ENCODE results near the gene CUX1. TPM values are rescaled to one million over a fixed set of nuclear protein-coding genes. Genes with fewer than 3 reads are reported as not detected.

The CUX1 gene
- total and polyA plus RNA-seq, 5 donors, result 54.1 to 146 (median 109) TPM

- H3K4me1 ChIP-seq (ENCODE audit: control insufficient read depth, insufficient read depth, low read length), result no peaks in the 10 kb centered on the region
- no peak overlapping the region for H3K4me3 ChIP-seq (ENCODE audit: low read length)
- intact Hi-C loops (cut with DNase I), result loop anchor here in 2 of 4 donors (5.0 to 10.0 kb wide), 2 partner anchors 107 to 110 kb away; partner anchors contain the start of gene PRKRIP1 (in 1 of the 2)
- 39% methylated on average over 19 of the region's 19 CpGs for whole genome bisulfite sequencing
- ATAC-seq, result peak in 1 of 2 donors; percentile 5
- H3K27me3 ChIP-seq (ENCODE audit: control insufficient read depth, insufficient read depth), result no peaks in the 10 kb centered on the region
- no peak overlapping the region for H3K27ac ChIP-seq (ENCODE audit: low read length)
- DNase-seq, result peak; percentile 63 to 86 (median 80)
- no peaks in the 10 kb centered on the region for H3K9me3 ChIP-seq (ENCODE audit: control insufficient read depth, low read length)
Observed at GRCh38 chr7:102284891-102285539, 467.6 kb downstream of the CUX1 start.

GRCh38 chr7:102285540-102286236 lies 468.3 kb downstream of the CUX1 start:
- Histone ChIP-seq H3K27me3 (ENCODE audit: control insufficient read depth, insufficient read depth) (no peaks in the 10 kb centered on the region), H3K27ac (ENCODE audit: low read length) (no peak overlapping the region), H3K9me3 (ENCODE audit: control insufficient read depth, low read length) (no peaks in the 10 kb centered on the region), H3K4me3 (ENCODE audit: low read length) (peak overlapping the region; percentile 70), H3K4me1 (ENCODE audit: control insufficient read depth, insufficient read depth, low read length) (no peaks in the 10 kb centered on the region)
- DNase-seq (no peak), ATAC-seq (no peak)
- intact Hi-C loops (cut with DNase I), result loop anchor here in 2 of 4 donors (5.0 to 10.0 kb wide), 2 partner anchors 107 to 109 kb away; partner anchors contain the start of gene PRKRIP1 (in 1 of the 2)
- 30% methylated on average over 19 of the region's 19 CpGs for WGBS

- H3K9me3 ChIP-seq (ENCODE audit: control insufficient read depth, low read length), result no peaks in the 10 kb centered on the region
- peak within 1 kb of the TSS; percentile 81 for H3K27ac ChIP-seq (ENCODE audit: low read length)
- DNase-seq (peak; percentile 85 to 93 (median 90)), ATAC-seq (peak; percentile 76 to 84)
- H3K4me1 ChIP-seq (ENCODE audit: control insufficient read depth, insufficient read depth, low read length), result no peaks in the 10 kb centered on the region
- no peaks in the 10 kb centered on the region for H3K27me3 ChIP-seq (ENCODE audit: control insufficient read depth, insufficient read depth)
- H3K4me3 ChIP-seq (ENCODE audit: low read length), result peak within 1 kb of the TSS; percentile 70
- intact Hi-C loops (cut with DNase I), result loop anchor here in 2 of 4 donors (5.0 to 10.0 kb wide), 2 partner anchors 106 to 108 kb away; partner anchors contain the start of gene PRKRIP1 (in 1 of the 2)
- under 1% methylated on average over 110 of the region's 116 CpGs for WGBS
Observed at GRCh38 chr7:102286237-102287110, 469.0 kb downstream of the CUX1 start, which contains the start of gene SH2B2. Gene SH2B2, plus strand, starts transcription at chr7:102286868. Its CDS starts 13,683 bp downstream, at chr7:102300551.

GRCh38 chr7:102287111-102287980 lies 469.9 kb downstream of the CUX1 start:
- Histone ChIP-seq H3K4me3 (ENCODE audit: low read length) (peak overlapping the region; percentile 70), H3K27me3 (ENCODE audit: control insufficient read depth, insufficient read depth) (no peaks in the 10 kb centered on the region), H3K9me3 (ENCODE audit: control insufficient read depth, low read length) (no peaks in the 10 kb centered on the region), H3K27ac (ENCODE audit: low read length) (no peak overlapping the region), H3K4me1 (ENCODE audit: control insufficient read depth, insufficient read depth, low read length) (no peaks in the 10 kb centered on the region)
- under 1% methylated on average over 68 of the region's 69 CpGs for WGBS
- intact Hi-C loops (cut with DNase I), result loop anchor here in 2 of 4 donors (5.0 to 10.0 kb wide), 2 partner anchors 105 to 107 kb away; partner anchors contain the start of gene PRKRIP1 (in 1 of the 2)
- peak in 2 of 3 donors; percentile 77 to 81 for DNase-seq
- ATAC-seq, result peak; percentile 39 to 40

- no peaks in the 10 kb centered on the region for H3K4me1 ChIP-seq (ENCODE audit: control insufficient read depth, insufficient read depth, low read length)
- intact Hi-C loops (cut with DNase I), result loop anchor here in 2 of 4 donors (5.0 to 10.0 kb wide), 2 partner anchors 104 to 107 kb away; partner anchors contain the start of gene PRKRIP1 (in 1 of the 2)
- no peaks in the 10 kb centered on the region for H3K27me3 ChIP-seq (ENCODE audit: control insufficient read depth, insufficient read depth)
- ATAC-seq (no peak), DNase-seq (no peak)
- no peak overlapping the region for H3K27ac ChIP-seq (ENCODE audit: low read length)
- WGBS, result 21% methylated on average over 5 of the region's 5 CpGs
- H3K4me3 ChIP-seq (ENCODE audit: low read length), result peak overlapping the region; percentile 70
- no peaks in the 10 kb centered on the region for H3K9me3 ChIP-seq (ENCODE audit: control insufficient read depth, low read length)
Observed at GRCh38 chr7:102287981-102288278, 470.5 kb downstream of the CUX1 start.

GRCh38 chr7:102288285-102288930 lies 471.0 kb downstream of the CUX1 start:
- no peak overlapping the region for H3K27ac ChIP-seq (ENCODE audit: low read length)
- intact Hi-C loops (cut with DNase I), result loop anchor here in 2 of 4 donors (5.0 to 10.0 kb wide), 2 partner anchors 104 to 106 kb away; partner anchors contain the start of gene PRKRIP1 (in 1 of the 2)
- DNase-seq (no peak), ATAC-seq (no peak)
- H3K4me3 ChIP-seq (ENCODE audit: low read length), result no peak overlapping the region
- H3K9me3 ChIP-seq (ENCODE audit: control insufficient read depth, low read length), result no peaks in the 10 kb centered on the region
- H3K4me1 ChIP-seq (ENCODE audit: control insufficient read depth, insufficient read depth, low read length), result no peaks in the 10 kb centered on the region
- WGBS, result 49% methylated on average over 10 of the region's 10 CpGs
- no peaks in the 10 kb centered on the region for H3K27me3 ChIP-seq (ENCODE audit: control insufficient read depth, insufficient read depth)

- intact Hi-C loops (cut with DNase I), result loop anchor here in 2 of 4 donors (5.0 to 10.0 kb wide), 2 partner anchors 103 to 106 kb away; partner anchors contain the start of gene PRKRIP1 (in 1 of the 2)
- H3K27ac ChIP-seq (ENCODE audit: low read length), result no peak overlapping the region
Observed at GRCh38 chr7:102289057-102289456, 471.6 kb downstream of the CUX1 start.

GRCh38 chr7:102291056-102291915 lies 473.9 kb downstream of the CUX1 start:
- no peak for DNase-seq
- H3K9me3 ChIP-seq (ENCODE audit: control insufficient read depth, low read length), result no peaks in the 10 kb centered on the region
- WGBS, result 78% methylated on average over 18 of the region's 18 CpGs
- H3K27me3 ChIP-seq (ENCODE audit: control insufficient read depth, insufficient read depth), result no peaks in the 10 kb centered on the region
- H3K27ac ChIP-seq (ENCODE audit: low read length), result no peak overlapping the region
- H3K4me1 ChIP-seq (ENCODE audit: control insufficient read depth, insufficient read depth, low read length), result no peaks in the 10 kb centered on the region
- intact Hi-C loops (cut with DNase I), result no loop called here
- H3K4me3 ChIP-seq (ENCODE audit: low read length), result no peak overlapping the region
- no peak for ATAC-seq

More at GRCh38 chr7:102289057-102289456, 471.6 kb downstream of the CUX1 start:
- Histone ChIP-seq H3K4me3 (ENCODE audit: low read length) (no peak overlapping the region), H3K4me1 (ENCODE audit: control insufficient read depth, insufficient read depth, low read length) (no peaks in the 10 kb centered on the region), H3K27me3 (ENCODE audit: control insufficient read depth, insufficient read depth) (no peaks in the 10 kb centered on the region), H3K9me3 (ENCODE audit: control insufficient read depth, low read length) (no peaks in the 10 kb centered on the region)
- DNase-seq (no peak), ATAC-seq (no peak)
- WGBS, result 86% methylated on average over 9 of the region's 9 CpGs

- H3K4me1 ChIP-seq (ENCODE audit: control insufficient read depth, insufficient read depth, low read length), result no peaks in the 10 kb centered on the region
- intact Hi-C loops (cut with DNase I), result no loop called here
- WGBS, result 87% methylated on average over 2 of the region's 2 CpGs
- no peak overlapping the region for H3K27ac ChIP-seq (ENCODE audit: low read length)
- H3K9me3 ChIP-seq (ENCODE audit: control insufficient read depth, low read length), result no peaks in the 10 kb centered on the region
- no peak overlapping the region for H3K4me3 ChIP-seq (ENCODE audit: low read length)
- no peak for ATAC-seq
- no peak for DNase-seq
- H3K27me3 ChIP-seq (ENCODE audit: control insufficient read depth, insufficient read depth), result no peaks in the 10 kb centered on the region
Observed at GRCh38 chr7:102291916-102292267, 474.5 kb downstream of the CUX1 start.

All from right cardiac atrium (tissue), 5 donors.